Measurements from ENCODE around the gene RAPGEF1. TPM values are rescaled to one million over a fixed set of nuclear protein-coding genes. Genes with fewer than 3 reads are reported as not detected.

The RAPGEF1 gene
- total RNA-seq, 1 donor from 2014 or later, result 156 TPM

GRCh38 chr9:131590907-131591844 is 148.7 kb downstream of the RAPGEF1 start:
- DNase-seq (peak; percentile 91), ATAC-seq (peak; percentile 93)
- intact Hi-C loops (cut with micrococcal nuclease), result loop anchor here (10.0 kb wide), 1 partner anchor 144 kb away; no protein-coding TSS in a partner anchor

- ATAC-seq (no peak), DNase-seq (no peak)
- intact Hi-C loops (cut with micrococcal nuclease), result loop anchor here (10.0 kb wide), 1 partner anchor 144 kb away; no protein-coding TSS in a partner anchor
Observed at GRCh38 chr9:131590449-131590848, 149.4 kb downstream of the RAPGEF1 start.

DNA sequence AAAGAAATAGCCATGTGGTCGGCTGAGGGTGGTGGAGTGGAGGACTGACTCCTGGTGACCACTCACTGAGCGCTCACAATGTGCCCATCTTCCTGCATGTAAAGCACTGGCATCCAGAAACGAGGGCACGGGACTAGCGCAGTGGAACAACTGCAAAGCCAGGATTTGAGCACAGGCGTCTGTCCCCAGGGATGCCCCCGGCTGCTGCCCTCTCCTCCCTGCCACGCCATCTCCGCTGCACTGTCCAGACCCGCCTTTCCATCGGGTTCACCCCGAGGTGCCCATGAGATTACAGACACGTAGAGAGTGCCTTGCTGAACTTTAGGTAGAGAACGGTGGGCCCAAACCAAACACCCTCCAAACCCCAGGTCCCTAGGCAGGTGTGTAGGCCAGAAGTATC is 149.9 kb downstream of the RAPGEF1 start:
- intact Hi-C loops (cut with micrococcal nuclease), result loop anchor here (10.0 kb wide), 1 partner anchor 145 kb away; no protein-coding TSS in a partner anchor
- DNase-seq, result peak; percentile 14
- ATAC-seq, result no peak

GRCh38 chr9:131589124-131589711 is 150.7 kb downstream of the RAPGEF1 start:
- intact Hi-C loops (cut with micrococcal nuclease), result no loop called here
- ATAC-seq (peak; percentile 10), DNase-seq (peak; percentile 56)

DNA sequence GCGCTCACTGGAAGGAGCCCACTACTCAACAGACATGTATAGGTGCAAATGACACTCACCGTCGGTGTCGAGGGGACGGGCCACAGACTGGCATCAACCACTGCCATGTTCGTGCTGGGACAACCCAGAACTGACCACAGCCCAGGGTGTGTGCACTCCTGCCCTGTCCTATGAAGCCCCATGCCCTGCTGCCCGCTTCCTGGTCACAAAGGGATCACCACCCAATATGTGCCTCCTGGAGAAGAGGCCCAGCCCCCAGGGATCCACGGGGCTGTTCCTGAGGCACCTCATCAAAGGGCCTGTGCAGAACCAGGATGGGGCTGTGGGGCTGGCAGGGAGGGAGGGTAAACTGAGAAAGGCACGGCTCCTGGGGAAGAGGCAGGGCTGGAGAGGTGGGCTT is 151.5 kb downstream of the RAPGEF1 start:
- DNase-seq, result peak; percentile 18
- intact Hi-C loops (cut with micrococcal nuclease), result no loop called here
- no peak for ATAC-seq

- intact Hi-C loops (cut with micrococcal nuclease), result no loop called here
- DNase-seq (no peak), ATAC-seq (no peak)
Observed at GRCh38 chr9:131587906-131588305, 152.0 kb downstream of the RAPGEF1 start.

DNA sequence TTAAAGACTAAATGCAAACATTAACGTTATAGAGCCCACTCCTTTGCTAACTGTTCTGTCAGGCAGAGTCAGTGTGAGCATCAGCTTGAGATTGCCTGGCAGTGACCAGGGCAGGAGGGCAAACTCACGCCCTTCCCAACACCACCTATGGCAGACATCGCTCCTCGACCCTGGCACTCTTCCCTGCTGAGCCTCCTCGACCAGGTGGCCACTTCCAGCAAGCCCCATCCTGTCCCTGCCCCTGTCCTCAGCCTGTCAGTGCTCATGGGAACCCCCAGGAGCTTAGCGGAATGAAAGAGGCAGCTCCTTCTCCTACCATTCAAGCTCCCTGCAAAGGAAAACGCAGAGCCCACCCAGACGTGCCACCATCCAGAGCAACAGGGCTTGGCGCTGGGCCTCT is 152.5 kb downstream of the RAPGEF1 start:
- ATAC-seq, result no peak
- intact Hi-C loops (cut with micrococcal nuclease), result no loop called here
- no peak for DNase-seq

GRCh38 chr9:131585375-131585774 is 154.5 kb downstream of the RAPGEF1 start:
- ATAC-seq (no peak), DNase-seq (no peak)
- intact Hi-C loops (cut with micrococcal nuclease), result no loop called here

- DNase-seq, result no peak
- intact Hi-C loops (cut with micrococcal nuclease), result no loop called here
- no peak for ATAC-seq
Observed at GRCh38 chr9:131584858-131585257, 155.0 kb downstream of the RAPGEF1 start.

DNA sequence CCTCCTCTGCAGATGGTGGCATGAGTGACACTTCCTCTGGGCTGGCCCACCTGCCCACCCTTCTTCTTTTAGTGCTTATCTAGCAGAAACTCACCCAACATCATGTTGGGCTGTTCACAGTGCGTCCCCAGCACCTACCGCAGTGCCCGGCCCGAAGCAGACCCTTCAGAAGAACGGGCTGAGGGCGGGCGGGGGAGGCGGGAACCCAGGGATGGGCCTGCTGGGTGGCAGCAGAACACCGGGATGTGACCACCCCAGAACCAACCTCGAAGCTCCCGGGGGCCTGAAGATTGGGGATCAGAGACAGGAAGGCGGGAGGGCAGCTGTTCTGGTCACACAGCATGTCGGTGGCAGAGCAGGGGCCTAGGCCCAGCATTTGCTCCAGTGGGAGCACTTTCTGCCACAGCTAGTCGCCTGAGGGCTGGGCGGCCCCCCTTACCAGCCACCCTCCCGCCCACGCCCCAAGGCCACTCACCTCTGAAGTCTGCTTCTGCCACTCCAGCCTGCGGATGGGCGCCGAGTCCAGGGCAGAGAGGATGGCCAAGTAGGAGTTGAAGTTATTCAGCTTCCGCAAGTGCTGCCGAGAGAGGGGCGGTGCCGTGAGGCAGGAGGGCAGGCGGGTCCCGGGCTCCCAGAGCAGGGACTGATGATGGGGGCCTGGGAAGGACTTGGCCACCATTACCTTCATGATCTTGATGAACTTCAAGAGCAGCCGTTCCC is 155.9 kb downstream of the RAPGEF1 start:
- intact Hi-C loops (cut with micrococcal nuclease), result no loop called here
- ATAC-seq (no peak), DNase-seq (no peak)

- ATAC-seq (no peak), DNase-seq (no peak)
- intact Hi-C loops (cut with micrococcal nuclease), result no loop called here
Observed at GRCh38 chr9:131583337-131583645, 156.6 kb downstream of the RAPGEF1 start.

- DNase-seq (no peak), ATAC-seq (peak; percentile 5)
- intact Hi-C loops (cut with micrococcal nuclease), result no loop called here
Observed at GRCh38 chr9:131582466-131583336, 157.2 kb downstream of the RAPGEF1 start.

DNA sequence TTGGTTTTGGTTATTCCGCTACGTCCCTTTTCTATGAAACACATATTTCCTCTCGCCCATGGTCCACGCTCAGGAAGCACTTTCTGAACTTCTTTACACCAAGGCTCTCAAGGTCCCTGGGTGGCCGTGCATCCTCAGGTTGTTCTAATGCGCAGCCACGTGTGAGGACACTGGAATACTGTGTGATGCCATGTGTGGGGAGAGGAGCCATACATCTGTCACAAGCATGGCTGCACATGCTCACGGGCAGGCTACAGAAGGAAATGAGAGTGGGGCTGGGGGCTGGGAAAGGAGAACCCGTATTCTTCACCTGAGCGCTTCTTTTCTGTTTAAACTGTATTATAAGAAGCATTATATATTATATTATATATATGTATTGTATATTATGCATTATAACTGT is 157.8 kb downstream of the RAPGEF1 start:
- intact Hi-C loops (cut with micrococcal nuclease), result no loop called here
- DNase-seq (no peak), ATAC-seq (no peak)

DNA sequence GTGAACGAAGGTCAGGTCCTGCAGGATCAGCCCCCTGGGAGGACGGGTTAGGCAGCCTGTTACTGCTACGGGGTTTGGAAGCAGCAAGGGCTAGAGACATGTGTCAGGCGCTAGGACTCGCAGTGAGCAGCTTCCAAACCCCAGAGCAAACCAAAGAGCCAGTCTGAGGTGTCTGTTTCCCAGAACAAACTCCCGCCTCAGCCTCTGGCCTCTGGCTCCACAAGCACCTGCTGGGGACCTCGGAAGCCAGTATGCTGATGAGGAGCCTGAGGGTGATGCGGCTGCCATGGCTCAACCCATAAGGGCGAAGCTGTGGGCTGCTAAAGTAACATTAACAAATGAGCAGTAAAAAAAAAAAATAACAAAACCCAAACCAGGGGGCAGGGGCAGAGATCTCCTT is 159.5 kb downstream of the RAPGEF1 start:
- intact Hi-C loops (cut with micrococcal nuclease), result no loop called here
- no peak for ATAC-seq
- DNase-seq, result no peak

DNA sequence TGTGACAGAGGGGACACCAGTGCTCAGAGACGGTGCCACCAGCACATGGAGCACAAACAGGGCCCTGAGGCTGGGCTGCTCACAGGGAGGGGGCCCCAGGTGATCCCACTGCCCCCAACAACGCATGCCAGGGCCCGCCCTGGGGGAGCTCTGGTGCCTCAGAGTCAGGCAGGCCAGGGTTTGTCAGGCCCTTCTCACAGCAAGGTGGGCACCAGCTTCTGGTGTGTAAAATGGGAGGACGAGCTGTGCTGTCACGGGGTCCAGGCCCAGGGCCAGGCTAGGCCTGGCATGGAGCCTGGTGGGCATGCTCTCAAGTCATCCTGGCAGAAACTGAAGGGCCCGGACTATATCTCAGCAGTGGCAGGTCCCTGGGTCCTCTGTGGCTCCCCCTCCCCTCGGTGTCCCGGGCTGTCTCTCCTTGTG is 160.1 kb downstream of the RAPGEF1 start:
- ATAC-seq, result peak; percentile 87

GRCh38 chr9:131578731-131579504 is 161.0 kb downstream of the RAPGEF1 start:
- intact Hi-C loops (cut with micrococcal nuclease), result no loop called here
- DNase-seq, result no peak

More for the DNA sequence above, 160.1 kb downstream of the RAPGEF1 start:
- peak; percentile 82 for DNase-seq
- intact Hi-C loops (cut with micrococcal nuclease), result no loop called here

GRCh38 chr9:131578021-131578420 is 161.9 kb downstream of the RAPGEF1 start:
- ATAC-seq (no peak), DNase-seq (no peak)
- intact Hi-C loops (cut with micrococcal nuclease), result no loop called here

More at GRCh38 chr9:131578731-131579504, 161.0 kb downstream of the RAPGEF1 start:
- ATAC-seq, result no peak

Data from left ventricle myocardium superior (tissue), 1 donor.